Mesenteric fat pad (tissue), 1 donor: ENCODE measurements around the gene PUS1. TPM values are rescaled to one million over a fixed set of nuclear protein-coding genes. Genes with fewer than 3 reads are reported as not detected.

Experiments used
- DNase-seq: peaks from one replicate; pipeline ENCODE4 v3.0.0-alpha.2; 2020; ENCODE audit warnings: low spot score
- total RNA-seq: library from RNA; stranded (reverse); fragmentation: NEBNext Ultra II Directional; extraction: Animal tissue kit (Norgen Biotek cat#: 25700); gene quantifications from one replicate; pipeline ENCODE4 v1.2.1, GENCODE V29; 2021
- donor health status: DM: yes; HTN: yes; CAD: no.

PUS1 gene
- total RNA-seq, 1 donor from 2014 or later, result 38.1 TPM

DNA sequence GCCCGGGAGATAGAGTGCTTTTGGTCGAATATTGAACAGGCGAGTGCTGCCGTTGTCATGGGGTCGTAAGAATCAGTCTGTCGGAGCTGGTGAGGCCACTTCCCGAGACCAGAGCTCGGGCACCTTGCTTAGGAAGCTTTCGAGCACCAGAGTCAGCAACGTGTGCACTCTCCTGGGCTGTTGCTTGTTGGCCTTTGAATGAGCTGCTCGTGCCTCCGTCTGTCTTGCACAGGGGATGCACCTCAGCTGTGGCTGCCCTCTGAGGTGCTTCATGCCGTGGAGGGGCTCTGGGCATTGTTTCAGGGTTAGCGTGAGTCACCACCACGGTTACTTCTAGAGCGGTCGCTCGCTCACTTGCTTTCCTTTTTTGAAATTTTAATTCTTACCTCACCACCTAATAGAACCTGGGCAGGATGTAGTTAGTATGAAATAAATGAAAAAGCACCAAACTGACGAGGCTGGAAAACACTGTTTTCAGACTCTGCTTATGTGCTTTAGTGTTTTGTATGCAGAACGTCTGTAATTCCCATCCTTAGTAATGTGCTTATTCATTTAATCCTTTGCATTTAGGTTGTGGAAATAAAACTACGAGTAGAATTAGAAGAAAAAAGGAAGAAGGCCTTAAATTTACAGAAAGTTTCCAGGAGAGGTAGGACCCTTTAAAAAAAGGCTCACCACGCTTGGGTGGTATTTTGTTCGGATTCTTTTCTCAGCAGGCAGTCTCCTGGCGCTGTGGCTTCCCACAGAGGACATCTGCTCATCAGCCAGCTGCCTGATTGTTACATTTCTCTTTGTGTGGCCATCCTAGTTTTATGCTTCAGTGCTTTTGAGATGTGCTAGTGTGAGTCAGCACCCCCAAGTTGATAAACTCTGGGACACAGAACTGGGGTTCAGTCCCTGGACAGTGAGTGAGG is 61.2 kb downstream of the PUS1 start:
- no peak for DNase-seq

DNA sequence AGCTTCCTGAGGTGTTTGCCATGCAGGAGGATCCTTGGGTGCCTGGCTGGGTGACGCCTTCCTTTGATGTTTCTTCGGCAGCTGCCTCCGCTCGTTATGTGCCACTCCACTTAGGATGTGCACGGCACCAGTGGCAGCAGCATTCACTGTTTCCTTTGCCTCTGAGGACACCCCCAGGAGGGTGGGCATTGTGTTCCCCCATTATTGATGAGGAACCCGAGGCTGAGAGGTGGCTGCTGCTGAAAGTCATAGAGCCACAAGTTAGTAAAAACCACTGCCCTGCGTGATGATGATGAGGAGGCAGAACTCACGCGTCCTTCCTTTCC is 61.9 kb downstream of the PUS1 start:
- DNase-seq, result no peak

DNA sequence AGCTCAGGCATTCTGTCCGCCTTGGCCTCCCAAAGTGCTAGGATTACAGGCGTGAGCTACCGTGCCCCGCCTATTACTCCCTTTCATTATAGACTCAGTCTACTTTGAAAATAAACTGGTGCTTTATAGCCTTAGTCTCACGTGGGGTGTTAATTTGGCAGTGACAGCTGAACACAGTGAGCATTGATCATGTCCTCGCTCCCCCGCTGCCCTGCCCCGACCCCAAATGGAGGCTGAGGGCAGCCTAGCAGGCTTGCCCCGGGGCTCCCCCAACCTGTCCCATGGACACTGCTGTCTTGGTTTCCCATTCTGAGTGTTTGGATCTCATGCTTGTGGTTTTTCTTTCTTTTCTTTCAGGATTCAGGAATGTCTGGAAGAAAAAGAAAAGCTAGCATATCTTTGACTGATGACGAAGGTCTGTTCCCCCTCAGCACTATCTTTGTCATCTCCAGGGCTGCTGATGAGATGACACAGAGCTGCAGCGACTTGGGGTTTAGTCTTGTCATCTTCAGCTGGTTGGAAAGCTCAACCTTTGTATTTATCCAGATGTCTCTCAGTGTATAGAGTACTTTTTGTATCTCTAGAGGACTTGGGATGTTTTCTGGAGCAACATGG is 62.8 kb downstream of the PUS1 start:
- DNase-seq, result no peak

DNA sequence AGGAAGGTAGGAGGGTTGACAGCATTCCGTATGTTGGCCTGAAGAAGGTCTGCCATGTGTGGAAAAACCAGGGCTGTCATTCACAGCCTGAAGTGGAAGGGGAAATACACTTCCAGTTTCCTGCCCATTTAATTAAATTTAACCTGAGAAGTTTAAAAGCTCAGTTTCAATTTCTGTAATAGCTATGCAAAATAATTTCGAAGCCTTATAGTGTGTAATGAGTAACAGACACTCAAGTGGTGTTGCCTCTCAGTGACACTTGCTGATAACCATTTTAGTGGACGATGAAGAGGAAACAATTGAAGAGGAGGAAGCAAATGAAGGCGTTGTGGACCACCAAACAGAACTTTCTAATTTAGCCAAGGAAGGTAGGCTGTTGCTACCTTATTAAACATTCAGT is 65.5 kb downstream of the PUS1 start:
- no peak for DNase-seq

Other genes with a start within 250 kb of the PUS1 start
- 36.1 TPM for gene SFSWAP, start 218.2 kb upstream of the PUS1 start, total RNA-seq
- gene MMP17, start 100.9 kb upstream of the PUS1 start, total RNA-seq, result 4.7 TPM
- 19.4 TPM for gene ULK1, start 34.7 kb upstream of the PUS1 start, total RNA-seq
- gene EP400, start 20.7 kb downstream of the PUS1 start, total RNA-seq, result 43.2 TPM
- gene DDX51, start 215.0 kb downstream of the PUS1 start, total RNA-seq, result 15.1 TPM
- gene NOC4L, start 215.2 kb downstream of the PUS1 start, total RNA-seq, result 14.6 TPM